Stimulated activated naive CD4-positive, alpha-beta T cell treated with Interleukin-2 at 50 U/mL for 16 hours (primary cell): ENCODE data around the gene GPC6.

Experiments
- DNase-seq: peaks from one replicate; lab custom pipeline; 2025; lab: John Stamatoyannopoulos, UW

Gene GPC6

GRCh38 chr13:93689333-93689732 lies 462.7 kb downstream of the GPC6 start:
- DNase-seq, result no peak

GRCh38 chr13:93690139-93690538 lies 463.5 kb downstream of the GPC6 start:
- no peak for DNase-seq

- no peak for DNase-seq
Observed at GRCh38 chr13:93698016-93698613, 471.5 kb downstream of the GPC6 start.

GRCh38 chr13:93700115-93700514 lies 473.5 kb downstream of the GPC6 start:
- no peak for DNase-seq

- DNase-seq, result no peak
Observed at GRCh38 chr13:93708308-93709075, 481.9 kb downstream of the GPC6 start.

GRCh38 chr13:93709506-93710244 lies 483.1 kb downstream of the GPC6 start:
- DNase-seq, result no peak

- DNase-seq, result no peak
Observed at GRCh38 chr13:93714171-93714570, 487.6 kb downstream of the GPC6 start.

- no peak for DNase-seq
Observed at GRCh38 chr13:93715866-93716265, 489.3 kb downstream of the GPC6 start.

GRCh38 chr13:93716623-93717022 lies 490.0 kb downstream of the GPC6 start:
- no peak for DNase-seq

- DNase-seq, result no peak
Observed at GRCh38 chr13:93721483-93721882, 494.9 kb downstream of the GPC6 start.

- no peak for DNase-seq
Observed at GRCh38 chr13:93723316-93723715, 496.7 kb downstream of the GPC6 start.

- DNase-seq, result no peak
Observed at GRCh38 chr13:93724187-93724586, 497.6 kb downstream of the GPC6 start.

GRCh38 chr13:93726173-93726957 lies 499.8 kb downstream of the GPC6 start:
- DNase-seq, result no peak

GRCh38 chr13:93727211-93728141 lies 500.9 kb downstream of the GPC6 start:
- no peak for DNase-seq

GRCh38 chr13:93729383-93729782 lies 502.8 kb downstream of the GPC6 start:
- DNase-seq, result no peak

GRCh38 chr13:93730780-93731179 lies 504.2 kb downstream of the GPC6 start:
- DNase-seq, result no peak

- no peak for DNase-seq
Observed at GRCh38 chr13:93732186-93732585, 505.6 kb downstream of the GPC6 start.

- no peak for DNase-seq
Observed at GRCh38 chr13:93736081-93736480, 509.5 kb downstream of the GPC6 start.

- no peak for DNase-seq
Observed at GRCh38 chr13:93736909-93737308, 510.3 kb downstream of the GPC6 start.

GRCh38 chr13:93740334-93740733 lies 513.7 kb downstream of the GPC6 start:
- no peak for DNase-seq

GRCh38 chr13:93744033-93744432 lies 517.4 kb downstream of the GPC6 start:
- no peak for DNase-seq
